SU-DHL-6 (cell line): Measurements from ENCODE around the gene WDR37.

Source experiments
- H2AFZ ChIP-seq: fragments of 200-600 bp; sonication (generic); 2 replicates; pipeline ENCODE4 v1.6.1; 2014; ENCODE audit warnings: low read depth, mild to moderate bottlenecking, moderate library complexity, mixed read lengths, antibody characterized with exemption, low read length; ENCODE audit not compliant: severe bottlenecking
- H3F3A ChIP-seq: fragments of 200-600 bp; shearing (Covaris generic); 2 replicates; pipeline ENCODE4 v1.6.0; 2016; ENCODE audit warnings: antibody characterized with exemption, mild to moderate bottlenecking; ENCODE audit not compliant: insufficient read depth
- H3K27ac ChIP-seq: fragments of 200-600 bp; sonication (generic); 2 replicates; pipeline ENCODE4 v1.5.1; 2016; ENCODE audit warnings: low read depth, mild to moderate bottlenecking, low read length, moderate library complexity, mixed read lengths
- H3K27me3 ChIP-seq: fragments of 200-600 bp; sonication (generic), shearing (Covaris generic); 2 replicates; pipeline ENCODE4 v1.6.0; 2014; ENCODE audit warnings: mild to moderate bottlenecking, low read length
- H3K36me3 ChIP-seq: fragments of 200-600 bp; sonication (generic); 2 replicates; pipeline ENCODE4 v1.6.1; 2014; ENCODE audit warnings: mild to moderate bottlenecking, low read length, mixed read lengths
- H3K4me2 ChIP-seq: fragments of 300-600, 200-600 bp; shearing (Covaris generic), sonication (generic); 2 replicates; pipeline ENCODE4 v1.6.0; 2014; ENCODE audit warnings: low read length, low read depth, mild to moderate bottlenecking; ENCODE audit not compliant: poor library complexity, severe bottlenecking
- H3K4me3 ChIP-seq: fragments of 200-600 bp; sonication (generic); 2 replicates; pipeline ENCODE4 v1.5.1; 2014; ENCODE audit warnings: antibody characterized with exemption, low read length, mild to moderate bottlenecking, mixed read lengths; ENCODE audit not compliant: insufficient read depth, poor library complexity, severe bottlenecking
- H3K79me2 ChIP-seq: fragments of 200-600 bp; sonication (generic); 2 replicates; pipeline ENCODE4 v1.6.1; 2014; ENCODE audit warnings: mild to moderate bottlenecking, low read length, moderate library complexity; ENCODE audit not compliant: insufficient read depth
- H3K9ac ChIP-seq: fragments of 200-600 bp; sonication (generic); 2 replicates; pipeline ENCODE4 v1.7.0; 2014; ENCODE audit warnings: mild to moderate bottlenecking, low read length
- H3K9me2 ChIP-seq: fragments of 200-600 bp; sonication (generic); replicated peaks from 2 replicates; pipeline ENCODE4 v1.6.1; 2014; ENCODE audit warnings: low read length; ENCODE audit not compliant: insufficient read depth
- H3K9me3 ChIP-seq: fragments of 200-600 bp; sonication (generic); 2 replicates; pipeline ENCODE4 v1.6.1; 2014; ENCODE audit warnings: low read length, mixed read lengths; ENCODE audit not compliant: insufficient read depth
- H4K20me1 ChIP-seq: fragments of 200-600 bp; sonication (generic); 2 replicates; pipeline ENCODE4 v1.6.1; 2014; ENCODE audit warnings: low read depth, mild to moderate bottlenecking, antibody characterized with exemption, low read length, moderate library complexity, mixed read lengths
- EZH2phosphoT487 ChIP-seq: fragments of 200-600 bp; sonication (generic), shearing (Covaris generic); conservative IDR thresholded peaks from 2 replicates; pipeline ENCODE4 v1.6.1; 2018; ENCODE audit warnings: mild to moderate bottlenecking, antibody characterized with exemption, low read length, moderate library complexity, mixed read lengths
- TF ChIP-seq, protein P1 (sequence below): fragments of 200-600 bp; sonication (generic); IDR thresholded peaks from one replicate; pipeline ENCODE4 v1.5.1; 2017; ENCODE audit warnings: antibody characterized with exemption, mild to moderate bottlenecking, low read length, moderate library complexity; ENCODE audit not compliant: insufficient read depth, poor library complexity, severe bottlenecking

Gene WDR37

DNA sequence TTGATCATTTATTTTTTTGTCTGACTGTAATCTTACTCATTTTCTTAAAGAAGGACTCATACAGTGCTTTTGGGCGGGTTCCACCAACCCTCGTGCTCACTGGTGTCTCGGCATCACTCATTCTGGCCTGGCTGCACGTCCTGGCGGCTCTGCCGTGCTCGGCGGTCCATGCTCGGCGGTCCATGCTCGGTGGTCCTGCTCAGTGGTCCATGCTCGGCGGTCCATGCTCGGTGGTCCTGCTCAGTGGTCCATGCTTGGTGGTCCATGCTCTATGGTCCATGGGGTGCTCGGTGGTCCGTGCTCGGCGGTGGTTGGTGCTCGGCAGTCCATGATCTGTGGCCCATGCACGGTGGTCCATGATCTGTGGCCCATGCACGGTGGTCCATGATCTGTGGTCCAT is 72.5 kb downstream of the WDR37 start:
- Histone ChIP-seq H3K4me3 (no peak overlapping the region), H3F3A (no peaks in the 10 kb centered on the region), H2AFZ (no peak overlapping the region), H3K36me3 (no peaks in the 10 kb centered on the region), H3K79me2 (no peaks in the 10 kb centered on the region), H3K27me3 (no peaks in the 10 kb centered on the region), H3K27ac (no peak overlapping the region), H4K20me1 (no peaks in the 10 kb centered on the region), H3K4me2 (no peak overlapping the region), H3K9me2 (no peaks in the 10 kb centered on the region), H3K9me3 (no peaks in the 10 kb centered on the region), H3K9ac (no peak overlapping the region)
- TF ChIP-seq EZH2phosphoT487: no peak
- TF ChIP-seq, protein P1, sequence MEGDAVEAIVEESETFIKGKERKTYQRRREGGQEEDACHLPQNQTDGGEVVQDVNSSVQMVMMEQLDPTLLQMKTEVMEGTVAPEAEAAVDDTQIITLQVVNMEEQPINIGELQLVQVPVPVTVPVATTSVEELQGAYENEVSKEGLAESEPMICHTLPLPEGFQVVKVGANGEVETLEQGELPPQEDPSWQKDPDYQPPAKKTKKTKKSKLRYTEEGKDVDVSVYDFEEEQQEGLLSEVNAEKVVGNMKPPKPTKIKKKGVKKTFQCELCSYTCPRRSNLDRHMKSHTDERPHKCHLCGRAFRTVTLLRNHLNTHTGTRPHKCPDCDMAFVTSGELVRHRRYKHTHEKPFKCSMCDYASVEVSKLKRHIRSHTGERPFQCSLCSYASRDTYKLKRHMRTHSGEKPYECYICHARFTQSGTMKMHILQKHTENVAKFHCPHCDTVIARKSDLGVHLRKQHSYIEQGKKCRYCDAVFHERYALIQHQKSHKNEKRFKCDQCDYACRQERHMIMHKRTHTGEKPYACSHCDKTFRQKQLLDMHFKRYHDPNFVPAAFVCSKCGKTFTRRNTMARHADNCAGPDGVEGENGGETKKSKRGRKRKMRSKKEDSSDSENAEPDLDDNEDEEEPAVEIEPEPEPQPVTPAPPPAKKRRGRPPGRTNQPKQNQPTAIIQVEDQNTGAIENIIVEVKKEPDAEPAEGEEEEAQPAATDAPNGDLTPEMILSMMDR: no peak

DNA sequence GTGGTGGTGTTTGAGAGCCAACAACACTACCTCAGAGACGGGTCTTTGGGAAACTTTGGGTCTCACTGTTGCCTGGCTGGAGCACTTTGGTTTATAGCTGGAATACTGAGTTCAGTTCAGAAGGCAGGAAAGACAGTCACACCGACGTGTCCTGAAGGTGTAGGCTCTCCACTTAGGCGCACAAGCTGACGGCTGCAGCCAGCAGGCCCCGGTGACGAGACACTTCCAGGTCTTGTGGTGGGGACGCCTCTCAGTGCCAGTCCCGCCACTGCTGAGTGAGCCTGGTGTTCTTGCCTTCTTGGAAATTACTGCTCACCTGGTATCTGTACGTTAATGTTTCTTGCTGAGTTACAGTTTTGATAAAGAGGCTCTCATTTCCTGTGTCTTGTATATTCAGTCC is 74.0 kb downstream of the WDR37 start:
- H3K79me2 ChIP-seq: no peaks in the 10 kb centered on the region
- H3K27me3 ChIP-seq: no peaks in the 10 kb centered on the region
- no peaks in the 10 kb centered on the region for H3K9me2 ChIP-seq
- H3F3A ChIP-seq: no peaks in the 10 kb centered on the region
- no peak overlapping the region for H3K4me3 ChIP-seq
- H3K27ac ChIP-seq: no peak overlapping the region
- no peaks in the 10 kb centered on the region for H3K36me3 ChIP-seq
- H4K20me1 ChIP-seq: no peaks in the 10 kb centered on the region
- no peak for TF ChIP-seq EZH2phosphoT487
- TF ChIP-seq, protein P1: no peak
- H3K4me2 ChIP-seq: no peak overlapping the region
- no peak overlapping the region for H2AFZ ChIP-seq
- H3K9me3 ChIP-seq: no peaks in the 10 kb centered on the region
- H3K9ac ChIP-seq: no peak overlapping the region

DNA sequence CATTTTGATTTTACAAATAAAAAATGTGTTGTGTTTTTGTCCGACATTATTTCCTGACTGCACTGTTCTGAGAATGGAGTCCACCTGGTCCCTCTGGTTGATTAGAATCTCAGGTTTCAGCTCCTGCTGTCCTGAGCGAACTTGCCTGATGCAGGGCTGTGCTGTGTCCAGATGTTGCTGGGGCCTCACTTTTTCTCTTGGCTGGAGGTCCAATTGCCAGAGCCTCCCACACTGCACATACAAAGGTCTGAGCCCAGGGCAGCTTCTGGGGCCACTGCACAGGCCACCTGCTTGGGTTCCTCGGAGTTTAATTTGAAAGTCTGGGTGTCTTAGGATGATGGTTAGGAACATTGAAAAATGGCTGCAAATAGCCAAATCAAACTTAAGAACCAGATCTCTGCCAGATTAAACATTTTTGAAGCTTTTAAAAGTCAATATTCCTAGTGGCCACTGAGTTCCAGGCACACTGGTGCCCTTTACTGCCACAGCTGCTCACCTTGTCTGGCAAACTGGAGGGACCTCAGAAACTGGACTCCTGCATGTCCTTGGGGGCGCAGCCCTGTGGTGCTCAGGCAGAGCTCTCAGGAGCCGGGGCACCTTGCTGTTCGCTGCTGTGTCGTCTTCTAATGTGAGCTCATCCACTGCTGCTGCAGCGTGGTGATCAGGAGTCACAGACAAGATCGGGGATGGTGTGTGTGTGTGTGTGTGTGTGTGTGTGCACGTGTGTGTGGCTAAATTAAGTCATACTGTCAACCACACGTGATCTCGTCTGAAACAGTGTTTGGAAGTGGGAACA is 75.0 kb downstream of the WDR37 start:
- Histone ChIP-seq H3K4me3 (no peak overlapping the region), H3K79me2 (no peaks in the 10 kb centered on the region), H3F3A (no peaks in the 10 kb centered on the region), H3K27me3 (no peaks in the 10 kb centered on the region), H2AFZ (no peak overlapping the region), H3K9ac (no peak overlapping the region), H3K9me2 (no peaks in the 10 kb centered on the region), H4K20me1 (no peaks in the 10 kb centered on the region), H3K27ac (no peak overlapping the region), H3K4me2 (no peak overlapping the region), H3K9me3 (no peaks in the 10 kb centered on the region), H3K36me3 (no peaks in the 10 kb centered on the region)
- TF ChIP-seq, protein P1: no peak
- TF ChIP-seq EZH2phosphoT487: no peak
